H9 (cell line): ENCODE results near the gene NCKAP5. TPM values are rescaled to one million over a fixed set of nuclear protein-coding genes. Genes with fewer than 3 reads are reported as not detected.

Source experiments
- DNase-seq: peaks from one replicate; pipeline ENCODE4 v3.0.0-alpha.2; 2017
- H2AFZ ChIP-seq: one replicate; pipeline ENCODE4 v1.6.1; 2013; ENCODE audit warnings: mild to moderate bottlenecking, low read length, control low read depth, moderate library complexity
- H2AK5ac ChIP-seq: 2 replicates; pipeline ENCODE4 v1.6.1; 2013; ENCODE audit warnings: low read length, control low read depth, mixed read lengths; ENCODE audit not compliant: insufficient read length
- H2BK120ac ChIP-seq: one replicate; pipeline ENCODE4 v1.6.1; 2013; ENCODE audit warnings: low read depth, mild to moderate bottlenecking, low read length, control low read depth, inconsistent platforms; ENCODE audit not compliant: poor library complexity, severe bottlenecking
- H2BK12ac ChIP-seq: 2 replicates; pipeline ENCODE4 v1.6.1; 2013; ENCODE audit warnings: low read length, control low read depth, mixed read lengths, low read depth; ENCODE audit not compliant: insufficient read length
- H2BK15ac ChIP-seq: 2 replicates; pipeline ENCODE4 v1.6.1; 2013; ENCODE audit warnings: low read depth, low read length, control low read depth
- H2BK20ac ChIP-seq: one replicate; pipeline ENCODE4 v1.6.1; 2013; ENCODE audit warnings: low read depth, mild to moderate bottlenecking, low read length, control low read depth, inconsistent platforms; ENCODE audit not compliant: poor library complexity, severe bottlenecking
- H2BK5ac ChIP-seq: 2 replicates; pipeline ENCODE4 v1.6.1; 2013; ENCODE audit warnings: low read length, control low read depth, mixed read lengths; ENCODE audit not compliant: insufficient read length
- H3K14ac ChIP-seq: 2 replicates; pipeline ENCODE4 v1.6.1; 2013; ENCODE audit warnings: low read length, control low read depth; ENCODE audit not compliant: insufficient read depth
- H3K18ac ChIP-seq: 2 replicates; pipeline ENCODE4 v1.6.1; 2013; ENCODE audit warnings: low read depth, mild to moderate bottlenecking, mixed read lengths, low read length, control low read depth; ENCODE audit not compliant: insufficient read length
- H3K23ac ChIP-seq: 2 replicates; pipeline ENCODE4 v1.6.1; 2013; ENCODE audit warnings: low read length, control low read depth, mixed read lengths, low read depth; ENCODE audit not compliant: insufficient read length
- H3K23me2 ChIP-seq: 2 replicates; pipeline ENCODE4 v1.6.1; 2013; ENCODE audit warnings: low read depth, mild to moderate bottlenecking, mixed read lengths, low read length, control low read depth; ENCODE audit not compliant: insufficient read length, poor library complexity, severe bottlenecking
- H3K27ac ChIP-seq: 2 replicates; pipeline ENCODE4 v1.5.1; 2013; ENCODE audit warnings: low read length, control low read depth, mixed read lengths, low read depth; ENCODE audit not compliant: insufficient read length
- H3K27me3 ChIP-seq: 2 replicates; pipeline ENCODE4 v1.6.1; 2013; ENCODE audit warnings: low read length, control low read depth, inconsistent platforms; ENCODE audit not compliant: insufficient read depth
- H3K4ac ChIP-seq: 2 replicates; pipeline ENCODE4 v1.6.1; 2013; ENCODE audit warnings: low read depth, mild to moderate bottlenecking, control low read depth, inconsistent platforms, low read length, moderate library complexity
- H3K4me1 ChIP-seq: 2 replicates; pipeline ENCODE4 v1.6.1; 2013; ENCODE audit warnings: low read length, control low read depth, inconsistent platforms; ENCODE audit not compliant: insufficient read depth
- H3K4me2 ChIP-seq: 2 replicates; pipeline ENCODE4 v1.6.1; 2013; ENCODE audit warnings: low read length, control low read depth, mixed read lengths; ENCODE audit not compliant: insufficient read length, insufficient read depth
- H3K56ac ChIP-seq: 2 replicates; pipeline ENCODE4 v1.6.1; 2013; ENCODE audit warnings: low read depth, mild to moderate bottlenecking, mixed read lengths, low read length, control low read depth; ENCODE audit not compliant: insufficient read length
- H3K79me1 ChIP-seq: 2 replicates; pipeline ENCODE4 v1.6.1; 2013; ENCODE audit warnings: low read depth, mild to moderate bottlenecking, moderate library complexity, low read length, control low read depth, inconsistent platforms; ENCODE audit not compliant: insufficient read depth, poor library complexity, severe bottlenecking
- H3K79me2 ChIP-seq: 2 replicates; pipeline ENCODE4 v1.6.1; 2013; ENCODE audit warnings: low read length, control low read depth, inconsistent platforms; ENCODE audit not compliant: insufficient read depth
- H3K9ac ChIP-seq: 2 replicates; pipeline ENCODE4 v1.6.1; 2013; ENCODE audit warnings: low read length, control low read depth, mixed read lengths; ENCODE audit not compliant: insufficient read length; ENCODE audit errors: extremely low read depth
- H3K9me3 ChIP-seq: one replicate; pipeline ENCODE4 v1.6.1; 2013; ENCODE audit warnings: low read depth, low read length, inconsistent platforms; ENCODE audit not compliant: control insufficient read depth
- H3T11ph ChIP-seq: one replicate; pipeline ENCODE4 v1.6.1; 2013; ENCODE audit warnings: mild to moderate bottlenecking, low read length, control low read depth, inconsistent platforms
- H4K20me1 ChIP-seq: one replicate; pipeline ENCODE4 v1.6.1; 2013; ENCODE audit not compliant: control insufficient read depth, insufficient read length, insufficient read depth
- H4K5ac ChIP-seq: 2 replicates; pipeline ENCODE4 v1.6.1; 2013; ENCODE audit warnings: low read depth, mild to moderate bottlenecking, mixed read lengths, low read length, control low read depth; ENCODE audit not compliant: insufficient read length
- H4K8ac ChIP-seq: replicated peaks from 2 replicates; pipeline ENCODE4 v1.6.1; 2013; ENCODE audit warnings: low read length, control low read depth, mixed read lengths, low read depth; ENCODE audit not compliant: insufficient read length
- H4K91ac ChIP-seq: 2 replicates; pipeline ENCODE4 v1.6.1; 2013; ENCODE audit warnings: low read depth, mild to moderate bottlenecking, moderate library complexity, mixed read lengths, low read length, control low read depth; ENCODE audit not compliant: insufficient read length
- H3K27ac Mint-ChIP-seq, 3 experiments: 2 replicates in 2 of 3; 3 replicates in 1 of 3; pipeline ENCODE4 v1.8.0; 2020 to 2021; ENCODE audit warnings: mixed read lengths in 3 of 3, mild to moderate bottlenecking in 1 of 3, moderate library complexity in 1 of 3
- H3K27me3 Mint-ChIP-seq: 2 replicates; pipeline ENCODE4 v1.8.0; 2021; ENCODE audit warnings: low read depth, mild to moderate bottlenecking, moderate library complexity, mixed read lengths
- H3K36me3 Mint-ChIP-seq, 3 experiments: 2 replicates in 2 of 3; 3 replicates in 1 of 3; pipeline ENCODE4 v1.8.0; 2020 to 2021; ENCODE audit warnings: low read depth in 3 of 3, mixed read lengths in 3 of 3; ENCODE audit not compliant: insufficient read depth in 1 of 3
- H3K4me1 Mint-ChIP-seq, 2 experiments: 2 replicates each; pipeline ENCODE4 v1.8.0; 2020; ENCODE audit warnings: mixed read lengths in 2 of 2
- H3K4me3 Mint-ChIP-seq, 2 experiments: 2 replicates in 1 of 2; 3 replicates in 1 of 2; pipeline ENCODE4 v1.8.0; 2020 to 2021; ENCODE audit warnings: mild to moderate bottlenecking in 2 of 2, mixed read lengths in 2 of 2, moderate library complexity in 1 of 2
- H3K9me3 Mint-ChIP-seq, 2 experiments: 2 replicates in 1 of 2; 3 replicates in 1 of 2; pipeline ENCODE4 v1.8.0; 2020; ENCODE audit warnings: mild to moderate bottlenecking in 2 of 2, mixed read lengths in 2 of 2, moderate library complexity in 1 of 2
- WGBS: extraction: QIAGEN DNeasy Blood & Tissue Kit; methylation state at CpG from one replicate; pipeline ENCODE4 v1.1.7; 2013; ENCODE audit warnings: missing lambda C conversion rate, low lambda C conversion rate, mixed read lengths; ENCODE audit not compliant: insufficient read length; ENCODE audit errors: extremely low coverage; 5-methylcytosine and 5-hydroxymethylcytosine counted together
- total RNA-seq: library from RNA; stranded (reverse); gene quantifications from 2 replicates; pipeline ENCODE4 v1.2.1, GENCODE V29; 2021
- TF ChIP-seq, protein P1 (sequence below): fragments of 200-600 bp; sonication (generic); conservative IDR thresholded peaks from 3 replicates; pipeline ENCODE4 v1.8.0; 2021; ENCODE audit warnings: antibody characterized with exemption, mild to moderate bottlenecking

The NCKAP5 gene
- total RNA-seq, 1 experiment from 2014 or later = 0.26 TPM

DNA sequence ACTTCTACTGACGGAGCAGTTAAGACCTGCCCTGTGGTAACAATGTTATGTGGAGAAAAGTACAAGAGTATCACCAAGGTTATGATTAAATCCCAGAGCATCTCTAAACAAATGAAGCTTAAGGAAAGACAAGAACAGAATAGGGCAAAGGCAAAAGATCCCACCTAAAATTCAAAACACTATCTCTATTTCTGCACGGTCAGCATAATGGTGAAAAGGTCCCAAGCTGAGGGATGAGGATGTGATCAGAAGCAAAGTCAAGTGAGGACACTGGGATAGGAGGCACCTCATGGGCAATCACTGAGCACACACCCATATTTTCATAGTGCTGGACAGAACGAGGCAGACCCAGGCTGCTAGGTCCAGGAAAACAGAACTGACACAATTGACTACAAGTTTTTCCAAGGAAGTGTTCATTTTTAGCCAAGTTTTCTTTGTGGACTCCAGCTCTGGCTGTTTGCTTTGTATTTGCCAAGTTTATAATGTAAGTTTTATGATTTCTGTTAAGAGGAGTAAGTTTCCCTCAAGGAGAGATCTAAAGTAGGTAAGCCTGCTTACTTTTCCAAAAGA, 77.8 kb downstream of the NCKAP5 start:
- Mint-ChIP-seq H3K4me1 (peaks cover 10 to 14% of the 10 kb centered on the region in 2 experiments), H3K36me3 (no peaks in the 10 kb centered on the region), H3K27ac (no peak overlapping the region), H3K27me3 (no peaks in the 10 kb centered on the region), H3K4me3 (no peak overlapping the region), H3K9me3 (no peaks in the 10 kb centered on the region)
- H3T11ph ChIP-seq = no peak overlapping the region
- no peak overlapping the region for H3K14ac ChIP-seq
- H3K9ac ChIP-seq = no peak overlapping the region
- DNase-seq = no peak
- H3K79me2 ChIP-seq = no peaks in the 10 kb centered on the region
- H4K20me1 ChIP-seq = no peaks in the 10 kb centered on the region
- H2BK15ac ChIP-seq = no peak overlapping the region
- no peak overlapping the region for H2BK12ac ChIP-seq
- no peak overlapping the region for H4K5ac ChIP-seq
- H3K27me3 ChIP-seq = no peaks in the 10 kb centered on the region
- WGBS = no CpG with 5 or more reads among the region's 3 CpGs
- H2AK5ac ChIP-seq = no peak overlapping the region
- no peak overlapping the region for H2BK120ac ChIP-seq
- H2AFZ ChIP-seq = no peak overlapping the region
- H3K4me2 ChIP-seq = no peak overlapping the region
- H2BK5ac ChIP-seq = no peak overlapping the region
- H3K23ac ChIP-seq = no peak overlapping the region
- no peak overlapping the region for H3K18ac ChIP-seq
- H4K91ac ChIP-seq = no peak overlapping the region
- H3K23me2 ChIP-seq = no peaks in the 10 kb centered on the region
- no peak overlapping the region for H3K27ac ChIP-seq
- no peak overlapping the region for H3K56ac ChIP-seq
- H2BK20ac ChIP-seq = no peak overlapping the region
- H3K4ac ChIP-seq = no peak overlapping the region
- H3K9me3 ChIP-seq = no peaks in the 10 kb centered on the region
- TF ChIP-seq, protein P1, sequence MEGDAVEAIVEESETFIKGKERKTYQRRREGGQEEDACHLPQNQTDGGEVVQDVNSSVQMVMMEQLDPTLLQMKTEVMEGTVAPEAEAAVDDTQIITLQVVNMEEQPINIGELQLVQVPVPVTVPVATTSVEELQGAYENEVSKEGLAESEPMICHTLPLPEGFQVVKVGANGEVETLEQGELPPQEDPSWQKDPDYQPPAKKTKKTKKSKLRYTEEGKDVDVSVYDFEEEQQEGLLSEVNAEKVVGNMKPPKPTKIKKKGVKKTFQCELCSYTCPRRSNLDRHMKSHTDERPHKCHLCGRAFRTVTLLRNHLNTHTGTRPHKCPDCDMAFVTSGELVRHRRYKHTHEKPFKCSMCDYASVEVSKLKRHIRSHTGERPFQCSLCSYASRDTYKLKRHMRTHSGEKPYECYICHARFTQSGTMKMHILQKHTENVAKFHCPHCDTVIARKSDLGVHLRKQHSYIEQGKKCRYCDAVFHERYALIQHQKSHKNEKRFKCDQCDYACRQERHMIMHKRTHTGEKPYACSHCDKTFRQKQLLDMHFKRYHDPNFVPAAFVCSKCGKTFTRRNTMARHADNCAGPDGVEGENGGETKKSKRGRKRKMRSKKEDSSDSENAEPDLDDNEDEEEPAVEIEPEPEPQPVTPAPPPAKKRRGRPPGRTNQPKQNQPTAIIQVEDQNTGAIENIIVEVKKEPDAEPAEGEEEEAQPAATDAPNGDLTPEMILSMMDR = no peak
- H3K79me1 ChIP-seq = no peaks in the 10 kb centered on the region
- H3K4me1 ChIP-seq = no peaks in the 10 kb centered on the region
- H4K8ac ChIP-seq = no peak overlapping the region
